SK-N-SH (cell line): ENCODE measurements around the gene SPDYE1. TPM values are rescaled to one million over a fixed set of nuclear protein-coding genes. Genes with fewer than 3 reads are reported as not detected.
"Not testable (repeated sequence)": the region's sequence is repeated elsewhere in the genome, so short reads cannot be mapped to it uniquely, and the experiment has no call there.

Experiments used
- CTCF ChIA-PET: fragments of 300-600, 350-600 bp; formaldehyde crosslinking; extraction: SDS; loops from one replicate; lab custom pipeline; 2021; lab: Yijun Ruan, JAX
- POLR2A ChIA-PET: fragments of 350-600 bp; sonication (Branson Sonifier 250); formaldehyde crosslinking; extraction: SDS; loops from one replicate; lab custom pipeline; 2020; ENCODE audit warnings: antibody characterized with exemption, inconsistent platforms; lab: Yijun Ruan, JAX
- DNase-seq: peaks from one replicate; pipeline ENCODE4 v3.0.0; 2012
- H2AFZ ChIP-seq: fragments of 200-600 bp; sonication (generic); 2 replicates; pipeline ENCODE4 v1.8.1; 2016; ENCODE audit warnings: antibody characterized with exemption, mild to moderate bottlenecking, low read depth
- H3F3A ChIP-seq: fragments of 200-600 bp; sonication (generic); replicated peaks from 2 replicates; pipeline ENCODE3; 2016; ENCODE audit warnings: antibody characterized with exemption, mild to moderate bottlenecking; ENCODE audit not compliant: insufficient read depth
- H3K27ac ChIP-seq, 2 experiments: fragments of 200-500 bp in 1 of 2; fragments of 200-600 bp in 1 of 2; sonication (Bioruptor generic) in 1 of 2; sonication (generic), shearing (Covaris generic) in 1 of 2; 2 replicates each; pipeline versions ENCODE4 v1.5.1 to v1.6.1; 2014 to 2016; ENCODE audit warnings: low read depth in 2 of 2, inconsistent platforms in 1 of 2, low read length in 1 of 2, mild to moderate bottlenecking in 1 of 2, mixed read lengths in 1 of 2
- H3K27me3 ChIP-seq: fragments of 200-600 bp; sonication (generic), shearing (Covaris generic); 2 replicates; pipeline ENCODE4 v1.6.1; 2016; ENCODE audit warnings: mixed run types; ENCODE audit not compliant: insufficient read depth
- H3K36me3 ChIP-seq, 2 experiments: fragments of 200-500 bp in 1 of 2; fragments of 200-600 bp in 1 of 2; sonication (Bioruptor generic) in 1 of 2; sonication (generic) in 1 of 2; replicated peaks in 1 of 2; 2 replicates each; pipeline versions ENCODE3 to v1.5.1; 2014 to 2016; ENCODE audit warnings: low read length in 1 of 2, mild to moderate bottlenecking in 1 of 2; ENCODE audit not compliant: insufficient read depth in 2 of 2, control insufficient read depth in 1 of 2
- H3K4me1 ChIP-seq, 2 experiments: fragments of 200-500 bp in 1 of 2; fragments of 200-600 bp in 1 of 2; sonication (Bioruptor generic) in 1 of 2; sonication (generic), shearing (Covaris generic) in 1 of 2; 2 replicates each; pipeline versions ENCODE4 v1.5.1 to v1.6.1; 2014 to 2016; ENCODE audit warnings: low read depth in 1 of 2, low read length in 1 of 2, mixed run types in 1 of 2; ENCODE audit not compliant: insufficient read depth in 2 of 2, control insufficient read depth in 1 of 2
- H3K4me2 ChIP-seq: fragments of 200-600 bp; sonication (generic), shearing (Covaris generic); 2 replicates; pipeline ENCODE4 v1.6.1; 2017; ENCODE audit warnings: mixed run types
- H3K4me3 ChIP-seq, 2 experiments: fragments of 200-500 bp in 1 of 2; fragments of 200-600 bp in 1 of 2; sonication (Bioruptor generic) in 1 of 2; sonication (generic), shearing (Covaris generic) in 1 of 2; 2 replicates each; pipeline versions ENCODE4 v1.5.1 to v1.8.1; 2014 to 2016; ENCODE audit warnings: low read depth in 2 of 2, inconsistent platforms in 1 of 2, low read length in 1 of 2, mild to moderate bottlenecking in 1 of 2, mixed read lengths in 1 of 2, moderate library complexity in 1 of 2
- H3K79me2 ChIP-seq: fragments of 200-600 bp; sonication (generic); 2 replicates; pipeline ENCODE4 v1.8.1; 2017; ENCODE audit warnings: mild to moderate bottlenecking; ENCODE audit not compliant: insufficient read depth
- H3K9ac ChIP-seq: fragments of 200-600 bp; sonication (generic); 2 replicates; pipeline ENCODE4 v1.6.1; 2017; ENCODE audit warnings: mixed run types
- H3K9me2 ChIP-seq: fragments of 200-600 bp; sonication (generic); 2 replicates; pipeline ENCODE4 v1.6.1; 2017; ENCODE audit warnings: mixed run types
- H3K9me3 ChIP-seq: fragments of 200-600 bp; sonication (generic); 2 replicates; pipeline ENCODE4 v1.6.1; 2017; ENCODE audit warnings: mixed run types, mild to moderate bottlenecking, moderate library complexity
- H4K20me1 ChIP-seq: fragments of 200-600 bp; sonication (generic); 2 replicates; pipeline ENCODE4 v1.6.1; 2017; ENCODE audit warnings: mild to moderate bottlenecking, mixed run types; ENCODE audit not compliant: insufficient read depth
- CHD2 ChIP-seq: fragments of 150-350 bp; IDR thresholded peaks from 2 replicates; pipeline ENCODE4 v1.6.1; 2018; ENCODE audit warnings: low read length; ENCODE audit not compliant: partially characterized antibody
- EP300 ChIP-seq, 2 experiments: IDR thresholded peaks; 2 replicates each; pipeline versions ENCODE4 v1.4.0 to v1.6.1; 2012; ENCODE audit warnings: borderline replicate concordance in 1 of 2, low read depth in 1 of 2, low read length in 1 of 2
- EZH2phosphoT487 ChIP-seq: fragments of 200-600 bp; sonication (generic); IDR thresholded peaks from 2 replicates; pipeline ENCODE4 v1.6.1; 2017; ENCODE audit warnings: low read depth, mixed run types, mild to moderate bottlenecking, antibody characterized with exemption, moderate library complexity, borderline replicate concordance
- FOSL2 ChIP-seq: IDR thresholded peaks from 2 replicates; pipeline ENCODE4 v1.4.0; 2012; ENCODE audit warnings: low read depth, mild to moderate bottlenecking, moderate library complexity, borderline replicate concordance
- GABPA ChIP-seq: IDR thresholded peaks from 2 replicates; pipeline ENCODE4 v1.4.0; 2012; ENCODE audit warnings: low read depth, mild to moderate bottlenecking
- GATA2 ChIP-seq: sonication (generic); formaldehyde crosslinking; IDR thresholded peaks from 2 replicates; pipeline ENCODE4 v1.5.0; 2020; ENCODE audit warnings: mild to moderate bottlenecking, missing genetic modification reagents
- MEF2A ChIP-seq: IDR thresholded peaks from 2 replicates; pipeline ENCODE4 v1.4.0; 2012; ENCODE audit warnings: low read depth, borderline replicate concordance
- MXI1 ChIP-seq: IDR thresholded peaks from 2 replicates; pipeline ENCODE4 v1.6.1; 2012; ENCODE audit warnings: mild to moderate bottlenecking, low read depth, low read length, improper control_type of control experiment
- RXRA ChIP-seq: IDR thresholded peaks from 2 replicates; pipeline ENCODE4 v1.4.0; 2012; ENCODE audit warnings: low read depth, mild to moderate bottlenecking, borderline replicate concordance
- WGBS: methylation state at CpG from one replicate; pipeline ENCODE4 v1.1.6; 2017; ENCODE audit warnings: low lambda C conversion rate; 5-methylcytosine and 5-hydroxymethylcytosine counted together
- polyA plus RNA-seq, 3 experiments: library from polyadenylated mRNA; depleted of rRNA; stranded (reverse); fragments of >200 nt; gene quantifications; 2 replicates each; pipeline ENCODE4 v1.2.3, GENCODE V29; 2012
- TF ChIP-seq, protein P1 (sequence below): fragments of 150-350 bp; IDR thresholded peaks from 2 replicates; pipeline ENCODE4 v1.6.1; 2016; ENCODE audit warnings: mild to moderate bottlenecking, low read depth, low read length
- TF ChIP-seq, protein P2 (sequence below): IDR thresholded peaks from 2 replicates; pipeline ENCODE4 v1.4.0; 2012; ENCODE audit warnings: low read depth, borderline replicate concordance

Gene SPDYE1
- polyA plus RNA-seq, 1 of the 3 experiments (the other 2 are of a cell fraction): not detected

DNA sequence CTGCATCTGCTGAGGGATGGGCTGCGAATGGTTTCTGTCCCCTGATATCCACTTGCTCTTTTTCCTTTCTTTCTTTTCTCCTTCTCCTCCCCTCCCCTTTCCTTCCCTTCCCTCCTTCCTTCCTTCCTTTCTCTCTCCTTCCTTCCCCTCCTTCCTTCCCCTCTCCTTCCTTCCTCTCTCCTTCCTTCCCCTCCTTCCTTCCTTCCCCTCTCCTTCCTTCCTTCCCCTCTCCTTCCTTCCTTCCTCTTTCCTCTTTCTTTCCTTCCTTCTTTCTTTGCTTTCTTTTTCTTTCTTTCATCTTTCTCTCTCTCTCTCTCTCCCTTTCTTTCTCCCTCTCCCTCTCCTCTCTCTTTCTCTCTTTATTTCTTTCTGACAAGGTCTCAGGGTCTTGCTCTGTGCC lies 20.2 kb upstream of the SPDYE1 start:
- no peak overlapping the region for H2AFZ ChIP-seq
- WGBS: 93% methylated on average over 1 of the region's 1 CpG
- H3K9me3 ChIP-seq: no peaks in the 10 kb centered on the region
- no peaks in the 10 kb centered on the region for H3K9me2 ChIP-seq
- H3K4me1 ChIP-seq: peaks cover 0 to 22% of the 10 kb centered on the region in 2 experiments; a peak in 1 of 4 replicates
- TF ChIP-seq CHD2: no peak
- TF ChIP-seq MXI1: no peak
- no peak for TF ChIP-seq EZH2phosphoT487
- TF ChIP-seq, protein P1, sequence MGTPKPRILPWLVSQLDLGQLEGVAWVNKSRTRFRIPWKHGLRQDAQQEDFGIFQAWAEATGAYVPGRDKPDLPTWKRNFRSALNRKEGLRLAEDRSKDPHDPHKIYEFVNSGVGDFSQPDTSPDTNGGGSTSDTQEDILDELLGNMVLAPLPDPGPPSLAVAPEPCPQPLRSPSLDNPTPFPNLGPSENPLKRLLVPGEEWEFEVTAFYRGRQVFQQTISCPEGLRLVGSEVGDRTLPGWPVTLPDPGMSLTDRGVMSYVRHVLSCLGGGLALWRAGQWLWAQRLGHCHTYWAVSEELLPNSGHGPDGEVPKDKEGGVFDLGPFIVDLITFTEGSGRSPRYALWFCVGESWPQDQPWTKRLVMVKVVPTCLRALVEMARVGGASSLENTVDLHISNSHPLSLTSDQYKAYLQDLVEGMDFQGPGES: no peak
- TF ChIP-seq EP300 (IDR thresholded peaks at IDR 0.05; ENCODE audit: borderline replicate concordance in 1 of 2, low read depth in 1 of 2, low read length in 1 of 2): no peak
- TF ChIP-seq FOSL2: no peak
- no peak for TF ChIP-seq GABPA
- TF ChIP-seq MEF2A: no peak
- TF ChIP-seq GATA2 (CRISPR knock-in tag): no peak
- TF ChIP-seq RXRA: no peak
- TF ChIP-seq, protein P2, sequence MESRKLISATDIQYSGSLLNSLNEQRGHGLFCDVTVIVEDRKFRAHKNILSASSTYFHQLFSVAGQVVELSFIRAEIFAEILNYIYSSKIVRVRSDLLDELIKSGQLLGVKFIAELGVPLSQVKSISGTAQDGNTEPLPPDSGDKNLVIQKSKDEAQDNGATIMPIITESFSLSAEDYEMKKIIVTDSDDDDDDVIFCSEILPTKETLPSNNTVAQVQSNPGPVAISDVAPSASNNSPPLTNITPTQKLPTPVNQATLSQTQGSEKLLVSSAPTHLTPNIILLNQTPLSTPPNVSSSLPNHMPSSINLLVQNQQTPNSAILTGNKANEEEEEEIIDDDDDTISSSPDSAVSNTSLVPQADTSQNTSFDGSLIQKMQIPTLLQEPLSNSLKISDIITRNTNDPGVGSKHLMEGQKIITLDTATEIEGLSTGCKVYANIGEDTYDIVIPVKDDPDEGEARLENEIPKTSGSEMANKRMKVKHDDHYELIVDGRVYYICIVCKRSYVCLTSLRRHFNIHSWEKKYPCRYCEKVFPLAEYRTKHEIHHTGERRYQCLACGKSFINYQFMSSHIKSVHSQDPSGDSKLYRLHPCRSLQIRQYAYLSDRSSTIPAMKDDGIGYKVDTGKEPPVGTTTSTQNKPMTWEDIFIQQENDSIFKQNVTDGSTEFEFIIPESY: no peak
- no peaks in the 10 kb centered on the region for H3K79me2 ChIP-seq
- no peaks in the 10 kb centered on the region for H3F3A ChIP-seq
- ChIA-PET CTCF (no interaction called here), POLR2A (no interaction called here)
- no peaks in the 10 kb centered on the region for H4K20me1 ChIP-seq
- H3K27me3 ChIP-seq: no peaks in the 10 kb centered on the region
- no peak overlapping the region for H3K4me3 ChIP-seq
- peak overlapping the region in 1 of 2 experiments; percentile 74; a peak in 2 of 4 replicates for H3K27ac ChIP-seq
- no peak for DNase-seq
- H3K36me3 ChIP-seq: no peaks in the 10 kb centered on the region
- H3K4me2 ChIP-seq: no peak overlapping the region
- no peak overlapping the region for H3K9ac ChIP-seq

DNA sequence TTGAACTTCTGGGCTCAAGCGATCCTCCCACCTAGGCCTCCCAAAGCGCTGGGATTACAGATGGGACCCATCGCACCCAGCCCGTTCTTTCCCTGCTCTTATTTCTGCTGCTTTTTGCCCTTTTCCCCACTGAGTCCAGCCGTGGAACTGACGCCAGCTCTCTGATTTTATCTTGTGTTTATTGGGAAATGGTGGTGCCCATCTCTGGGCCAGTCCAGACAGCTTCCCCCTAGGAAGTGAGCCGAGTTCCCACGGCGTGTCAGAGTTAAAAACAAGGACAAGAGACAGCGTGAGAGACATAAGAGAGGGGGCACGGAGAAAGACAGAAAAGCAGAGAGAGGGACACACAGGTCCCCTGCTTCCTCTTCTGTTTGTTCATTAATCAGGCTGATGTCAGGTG lies 19.6 kb upstream of the SPDYE1 start:
- H3K79me2 ChIP-seq, H3K4me2 ChIP-seq, H3K9me2 ChIP-seq, H3K27me3 ChIP-seq, H3K36me3 ChIP-seq, CTCF ChIA-PET, H3K4me3 ChIP-seq, H4K20me1 ChIP-seq, H3K9me3 ChIP-seq, H3F3A ChIP-seq, H2AFZ ChIP-seq, H3K9ac ChIP-seq: not testable (repeated sequence)
- TF ChIP-seq MXI1: peak; percentile 30; the same call in 1 of the 2 replicates
- TF ChIP-seq GATA2 (CRISPR knock-in tag): peak; percentile 25
- Histone ChIP-seq H3K27ac (peak overlapping the region in 1 of 2 experiments; percentile 74; a peak in 2 of 4 replicates), H3K4me1 (peaks cover 0 to 24% of the 10 kb centered on the region in 2 experiments; a peak in 1 of 4 replicates)
- DNase-seq: peak; percentile 47
- WGBS: 64% methylated on average over 11 of the region's 11 CpGs
- POLR2A ChIA-PET: interaction anchor here (1.1 kb wide), 1 partner anchor 41 kb away, joined by 3 read pairs; no protein-coding TSS in a partner anchor
